Trophoblast cell (in vitro differentiated cells and primary cell): ENCODE measurements around the gene SEMA3F.

Source experiments
- DNase-seq, 2 donors: peaks; one replicate each; pipeline ENCODE4 v3.0.0-alpha.2; 2016
- H2AFZ ChIP-seq: 2 replicates; pipeline ENCODE4 v1.6.1; 2013; ENCODE audit warnings: low read length, moderate library complexity, mild to moderate bottlenecking; ENCODE audit not compliant: insufficient read depth, poor library complexity
- H2AK5ac ChIP-seq: 2 replicates; pipeline ENCODE4 v1.6.1; 2013; ENCODE audit warnings: mild to moderate bottlenecking, low read length
- H2BK120ac ChIP-seq: 2 replicates; pipeline ENCODE4 v1.6.1; 2013; ENCODE audit warnings: low read length, mild to moderate bottlenecking, moderate library complexity; ENCODE audit not compliant: insufficient read depth, poor library complexity
- H2BK12ac ChIP-seq: 2 replicates; pipeline ENCODE4 v1.6.1; 2013; ENCODE audit warnings: mild to moderate bottlenecking, low read length, moderate library complexity
- H2BK5ac ChIP-seq: 2 replicates; pipeline ENCODE4 v1.6.1; 2013; ENCODE audit warnings: low read length, low read depth, moderate library complexity, mild to moderate bottlenecking; ENCODE audit not compliant: poor library complexity
- H3K14ac ChIP-seq: 2 replicates; pipeline ENCODE4 v1.6.1; 2013; ENCODE audit warnings: mild to moderate bottlenecking, low read length
- H3K18ac ChIP-seq: 2 replicates; pipeline ENCODE4 v1.6.1; 2013; ENCODE audit warnings: mild to moderate bottlenecking, low read length
- H3K23ac ChIP-seq: 2 replicates; pipeline ENCODE4 v1.6.1; 2013; ENCODE audit warnings: low read length
- H3K27ac ChIP-seq: 2 replicates; pipeline ENCODE4 v1.5.1; 2013; ENCODE audit warnings: low read depth, mild to moderate bottlenecking, inconsistent platforms, low read length, moderate library complexity
- H3K27me3 ChIP-seq: 2 replicates; pipeline ENCODE4 v1.6.1; 2013; ENCODE audit warnings: inconsistent platforms, mild to moderate bottlenecking, low read length, moderate library complexity; ENCODE audit not compliant: insufficient read depth
- H3K36me3 ChIP-seq, 2 experiments: 1 replicate in 1 of 2; 2 replicates in 1 of 2; pipeline ENCODE4 v1.6.1; 2013; ENCODE audit warnings: low read length in 2 of 2, mild to moderate bottlenecking in 2 of 2, moderate library complexity in 1 of 2; ENCODE audit not compliant: insufficient read depth in 2 of 2, control insufficient read depth in 1 of 2
- H3K4ac ChIP-seq: 2 replicates; pipeline ENCODE4 v1.6.1; 2013; ENCODE audit warnings: low read depth, mild to moderate bottlenecking, low read length, moderate library complexity
- H3K4me1 ChIP-seq, 2 experiments: 1 replicate in 1 of 2; 2 replicates in 1 of 2; pipeline ENCODE4 v1.6.1; 2013; ENCODE audit warnings: low read length in 2 of 2, mild to moderate bottlenecking in 2 of 2, moderate library complexity in 1 of 2; ENCODE audit not compliant: insufficient read depth in 2 of 2, control insufficient read depth in 1 of 2
- H3K4me2 ChIP-seq: 2 replicates; pipeline ENCODE4 v1.6.1; 2013; ENCODE audit warnings: inconsistent platforms, mild to moderate bottlenecking, low read length, moderate library complexity
- H3K4me3 ChIP-seq: 2 replicates; pipeline ENCODE4 v1.5.1; 2013; ENCODE audit warnings: mild to moderate bottlenecking, low read depth, low read length, inconsistent platforms
- H3K79me1 ChIP-seq: one replicate; pipeline ENCODE4 v1.6.1; 2013; ENCODE audit warnings: low read length
- H3K79me2 ChIP-seq: 2 replicates; pipeline ENCODE4 v1.6.1; 2013; ENCODE audit warnings: low read length, mild to moderate bottlenecking; ENCODE audit not compliant: control insufficient read depth, insufficient read depth, poor library complexity
- H3K9ac ChIP-seq: 2 replicates; pipeline ENCODE4 v1.6.1; 2013; ENCODE audit warnings: mild to moderate bottlenecking, low read length
- H3K9me3 ChIP-seq: 2 replicates; pipeline ENCODE4 v1.6.1; 2013; ENCODE audit warnings: low read depth, mild to moderate bottlenecking, control low read depth, inconsistent platforms, low read length; ENCODE audit not compliant: insufficient read depth
- H4K12ac ChIP-seq: 2 replicates; pipeline ENCODE4 v1.6.1; 2013; ENCODE audit warnings: low read depth, mild to moderate bottlenecking, low read length, moderate library complexity
- H4K8ac ChIP-seq: 2 replicates; pipeline ENCODE4 v1.6.1; 2013; ENCODE audit warnings: low read depth, mild to moderate bottlenecking, low read length, moderate library complexity
- H4K91ac ChIP-seq: one replicate; pipeline ENCODE4 v1.6.1; 2013; ENCODE audit warnings: low read depth, mild to moderate bottlenecking, low read length, moderate library complexity
- WGBS: extraction: QIAGEN DNeasy Blood & Tissue Kit; methylation state at CpG from one replicate; pipeline ENCODE4 v1.1.7; 2013; ENCODE audit warnings: missing lambda C conversion rate; ENCODE audit not compliant: insufficient read length, insufficient coverage; ENCODE audit errors: extremely low coverage; 5-methylcytosine and 5-hydroxymethylcytosine counted together

Gene SEMA3F

GRCh38 chr3:50168388-50168787, 13.3 kb downstream of the SEMA3F start:
- Histone ChIP-seq H2BK12ac (no peak overlapping the region), H4K91ac (no peak overlapping the region)

GRCh38 chr3:50168791-50169190, 13.7 kb downstream of the SEMA3F start:
- H2AFZ ChIP-seq = no peak overlapping the region
- no peak overlapping the region for H2BK5ac ChIP-seq
- H3K4me1 ChIP-seq = peaks cover 13 to 16% of the 10 kb centered on the region in 2 experiments
- no peak overlapping the region for H3K4me2 ChIP-seq
- H3K27ac ChIP-seq = no peak overlapping the region
- no peak overlapping the region for H3K4ac ChIP-seq
- H3K9ac ChIP-seq = no peak overlapping the region
- H3K4me3 ChIP-seq = no peak overlapping the region
- peaks cover 2% of the 10 kb centered on the region for H3K79me1 ChIP-seq
- no peak overlapping the region for H2AK5ac ChIP-seq
- H3K18ac ChIP-seq = no peak overlapping the region
- H4K12ac ChIP-seq = no peak overlapping the region
- peaks cover 5 to 7% of the 10 kb centered on the region in 2 experiments for H3K36me3 ChIP-seq
- H4K8ac ChIP-seq = no peak overlapping the region
- H3K27me3 ChIP-seq = no peaks in the 10 kb centered on the region
- no peak overlapping the region for H4K91ac ChIP-seq
- WGBS = no CpG with 5 or more reads among the region's 6 CpGs
- H3K79me2 ChIP-seq = no peaks in the 10 kb centered on the region
- H2BK120ac ChIP-seq = no peak overlapping the region
- no peak overlapping the region for H3K14ac ChIP-seq
- H2BK12ac ChIP-seq = no peak overlapping the region
- peaks cover 1% of the 10 kb centered on the region for H3K9me3 ChIP-seq
- H3K23ac ChIP-seq = no peak overlapping the region
- DNase-seq = no peak

More at GRCh38 chr3:50168388-50168787, 13.3 kb downstream of the SEMA3F start:
- H2AK5ac ChIP-seq = no peak overlapping the region
- DNase-seq = no peak
- no peak overlapping the region for H2BK5ac ChIP-seq
- no peak overlapping the region for H3K4me2 ChIP-seq
- no peaks in the 10 kb centered on the region for H3K27me3 ChIP-seq
- H3K9me3 ChIP-seq = peaks cover 1% of the 10 kb centered on the region
- H3K4me3 ChIP-seq = no peak overlapping the region
- no peak overlapping the region for H3K18ac ChIP-seq
- no peak overlapping the region for H3K14ac ChIP-seq
- no CpG with 5 or more reads among the region's 9 CpGs for WGBS
- no peak overlapping the region for H4K8ac ChIP-seq
- no peak overlapping the region for H2AFZ ChIP-seq
- H3K4me1 ChIP-seq = peaks cover 13 to 16% of the 10 kb centered on the region in 2 experiments
- H2BK120ac ChIP-seq = no peak overlapping the region
- H3K79me1 ChIP-seq = peaks cover 2% of the 10 kb centered on the region
- H4K12ac ChIP-seq = no peak overlapping the region
- H3K27ac ChIP-seq = no peak overlapping the region
- H3K79me2 ChIP-seq = no peaks in the 10 kb centered on the region
- H3K4ac ChIP-seq = no peak overlapping the region
- no peak overlapping the region for H3K9ac ChIP-seq
- no peak overlapping the region for H3K23ac ChIP-seq
- H3K36me3 ChIP-seq = peaks cover 2 to 4% of the 10 kb centered on the region in 2 experiments

GRCh38 chr3:50169232-50169832, 14.2 kb downstream of the SEMA3F start:
- Histone ChIP-seq H3K79me2 (no peaks in the 10 kb centered on the region), H3K27me3 (no peaks in the 10 kb centered on the region), H4K8ac (no peak overlapping the region), H3K4me1 (peaks cover 13 to 16% of the 10 kb centered on the region in 2 experiments), H4K91ac (no peak overlapping the region), H3K9ac (no peak overlapping the region), H2AFZ (no peak overlapping the region), H3K4me3 (no peak overlapping the region), H2AK5ac (no peak overlapping the region), H3K14ac (no peak overlapping the region), H3K9me3 (peaks cover 1% of the 10 kb centered on the region), H2BK12ac (no peak overlapping the region), H3K36me3 (peaks cover 9 to 12% of the 10 kb centered on the region in 2 experiments), H3K27ac (no peak overlapping the region), H3K79me1 (peaks cover 2% of the 10 kb centered on the region), H3K4me2 (no peak overlapping the region), H2BK120ac (no peak overlapping the region), H3K18ac (no peak overlapping the region), H4K12ac (no peak overlapping the region), H3K4ac (no peak overlapping the region), H3K23ac (no peak overlapping the region), H2BK5ac (no peak overlapping the region)
- no CpG with 5 or more reads among the region's 11 CpGs for WGBS
- no peak for DNase-seq

GRCh38 chr3:50169858-50170257, 14.7 kb downstream of the SEMA3F start:
- H3K14ac ChIP-seq = no peak overlapping the region
- peaks cover 13 to 16% of the 10 kb centered on the region in 2 experiments for H3K4me1 ChIP-seq
- no peak overlapping the region for H2BK120ac ChIP-seq
- no peak overlapping the region for H4K8ac ChIP-seq
- no peak for DNase-seq
- no peak overlapping the region for H3K9ac ChIP-seq
- H4K12ac ChIP-seq = no peak overlapping the region
- H2AK5ac ChIP-seq = no peak overlapping the region
- no CpG with 5 or more reads among the region's 1 CpG for WGBS
- no peak overlapping the region for H2AFZ ChIP-seq
- no peak overlapping the region for H3K4me3 ChIP-seq
- peaks cover 1% of the 10 kb centered on the region for H3K9me3 ChIP-seq
- no peaks in the 10 kb centered on the region for H3K79me2 ChIP-seq
- H3K36me3 ChIP-seq = peaks cover 12 to 15% of the 10 kb centered on the region in 2 experiments
- H3K4me2 ChIP-seq = no peak overlapping the region
- no peak overlapping the region for H3K23ac ChIP-seq
- no peaks in the 10 kb centered on the region for H3K27me3 ChIP-seq
- no peak overlapping the region for H3K4ac ChIP-seq
- H2BK5ac ChIP-seq = no peak overlapping the region
- H3K27ac ChIP-seq = no peak overlapping the region
- peaks cover 2% of the 10 kb centered on the region for H3K79me1 ChIP-seq
- H4K91ac ChIP-seq = no peak overlapping the region
- no peak overlapping the region for H3K18ac ChIP-seq
- no peak overlapping the region for H2BK12ac ChIP-seq
